T-cell (primary cell): ENCODE results near the gene FAM209B. TPM values are rescaled to one million over a fixed set of nuclear protein-coding genes. Genes with fewer than 3 reads are reported as not detected.

ENCODE experiments used
- ATAC-seq, 4 experiments: fragments of 200-7000 bp in 3 of 4; fragments of 150-1000 bp in 1 of 4; cut with Tn5 transposase; replicated peaks in 1 of 4; 1 replicate in 3 of 4; 2 replicates in 1 of 4; pipeline ENCODE4 v1.10.0; 2021; ENCODE audit warnings: moderate library complexity in 3 of 4, mild to moderate bottlenecking in 2 of 4, moderate number of reproducible peaks in 1 of 4
- CTCF ChIA-PET, 2 donors: fragments of 300-600 bp; sonication (Branson Sonifier 250); formaldehyde crosslinking; loops; one replicate each; lab custom pipeline; 2022; ENCODE audit warnings: antibody characterized with exemption in 2 of 2; lab: Charles Lee
- POLR2A ChIA-PET, 2 donors: fragments of 300-600 bp; sonication (Branson Sonifier 250); formaldehyde crosslinking; loops; one replicate each; lab custom pipeline; 2022; ENCODE audit warnings: antibody characterized with exemption in 2 of 2; lab: Charles Lee
- DNase-seq, 35 experiments: peaks; one replicate each; pipeline versions ENCODE4 v3.0.0 to v3.0.0-alpha.2; 2013 to 2023
- H3K27ac ChIP-seq: one replicate; pipeline ENCODE4 v1.5.1; 2013; ENCODE audit warnings: low read length
- H3K27me3 ChIP-seq, 2 experiments: replicated peaks in 1 of 2; 1 replicate in 1 of 2; 2 replicates in 1 of 2; pipeline versions ENCODE4 v1.6.1 to v1.7.0; 2013; ENCODE audit warnings: low read length in 1 of 2, mixed read lengths in 1 of 2; ENCODE audit not compliant: control insufficient read depth in 2 of 2, insufficient read depth in 2 of 2; ENCODE audit errors: extremely low read depth in 1 of 2
- H3K36me3 ChIP-seq, 2 donors: 1 replicate in 1 of 2; 2 replicates in 1 of 2; pipeline versions ENCODE4 v1.6.1 to v1.7.0; 2013; ENCODE audit warnings: low read length in 1 of 2; ENCODE audit not compliant: control insufficient read depth in 2 of 2, insufficient read depth in 1 of 2; ENCODE audit errors: extremely low read depth in 1 of 2
- H3K4me1 ChIP-seq, 2 experiments: 1 replicate in 1 of 2; 2 replicates in 1 of 2; pipeline versions ENCODE4 v1.6.1 to v1.7.0; 2013; ENCODE audit warnings: low read length in 2 of 2, mixed read lengths in 1 of 2; ENCODE audit not compliant: insufficient read depth in 2 of 2, control insufficient read depth in 1 of 2; ENCODE audit errors: extremely low read depth in 1 of 2
- H3K4me3 ChIP-seq, 2 donors: 1 replicate in 1 of 2; 2 replicates in 1 of 2; pipeline versions ENCODE4 v1.5.1 to v1.7.0; 2013; ENCODE audit warnings: mild to moderate bottlenecking in 2 of 2, low read length in 1 of 2, moderate library complexity in 1 of 2; ENCODE audit not compliant: control insufficient read depth in 1 of 2; ENCODE audit errors: extremely low read depth in 1 of 2
- H3K9me3 ChIP-seq: 2 replicates; pipeline ENCODE4 v1.7.0; 2013
- H3K27ac Mint-ChIP-seq, 2 donors: one replicate each; pipeline ENCODE4 v1.8.0; 2020 to 2021; ENCODE audit warnings: mild to moderate bottlenecking in 2 of 2, mixed read lengths in 2 of 2
- H3K27me3 Mint-ChIP-seq, 2 donors: one replicate each; pipeline ENCODE4 v1.8.0; 2021 to 2022; ENCODE audit warnings: mixed read lengths in 2 of 2
- H3K36me3 Mint-ChIP-seq: one replicate; pipeline ENCODE4 v1.8.0; 2021; ENCODE audit warnings: mixed read lengths
- H3K4me1 Mint-ChIP-seq, 3 donors: one replicate each; pipeline ENCODE4 v1.8.0; 2020 to 2022; ENCODE audit warnings: mixed read lengths in 3 of 3, mild to moderate bottlenecking in 1 of 3
- H3K4me3 Mint-ChIP-seq, 3 donors: one replicate each; pipeline ENCODE4 v1.8.0; 2020 to 2022; ENCODE audit warnings: mild to moderate bottlenecking in 3 of 3, mixed read lengths in 3 of 3, moderate library complexity in 3 of 3
- H3K9me3 Mint-ChIP-seq, 3 donors: one replicate each; pipeline ENCODE4 v1.8.0; 2020 to 2022; ENCODE audit warnings: mixed read lengths in 3 of 3
- WGBS: methylation state at CpG from one replicate; pipeline ENCODE4 v1.1.5; 2013; ENCODE audit warnings: missing lambda C conversion rate; ENCODE audit not compliant: insufficient coverage; 5-methylcytosine and 5-hydroxymethylcytosine counted together
- total RNA-seq, 35 experiments: library from RNA in 6 of 35; stranded (reverse) in 6 of 35; fragments of 120-200 nt in 1 of 35; gene quantifications; one replicate each; pipeline versions ENCODE4 v1.2.1 to v1.2.4 and lab custom pipeline; 2013 to 2026

FAM209B gene
- total RNA-seq, 5 donors from 2014 or later (not counting 1 experiment from before 2014, with no cell fraction given) = 1.8 to 3.3 (median 2.9) TPM

DNA sequence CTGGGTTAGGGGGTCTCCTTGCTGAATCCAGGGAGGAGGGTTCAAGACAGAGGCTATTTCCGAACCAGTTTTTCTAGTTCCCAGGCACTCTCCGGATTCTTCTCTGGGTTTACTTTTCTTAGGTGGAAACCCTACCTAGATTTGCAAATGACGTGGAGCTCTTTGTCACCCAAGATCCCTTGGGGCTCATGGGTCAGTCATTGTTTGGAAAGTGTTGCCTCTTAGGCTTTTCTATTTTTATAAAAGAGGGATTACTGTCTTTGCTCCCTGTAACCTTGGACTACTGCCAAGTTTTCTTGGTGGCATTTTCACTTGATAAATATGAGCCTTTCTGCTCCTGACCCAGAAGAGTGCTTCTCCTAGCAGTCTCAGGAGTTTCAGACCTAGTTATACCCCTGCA lies 33.6 kb downstream of the FAM209B start:
- Mint-ChIP-seq H3K4me1 (no peaks in the 10 kb centered on the region), H3K27me3 (peaks cover 10 to 17% of the 10 kb centered on the region in 2 donors), H3K36me3 (no peaks in the 10 kb centered on the region), H3K27ac (no peak overlapping the region), H3K4me3 (no peak overlapping the region), H3K9me3 (no peaks in the 10 kb centered on the region)
- Histone ChIP-seq H3K9me3 (no peaks in the 10 kb centered on the region), H3K4me3 (no peak overlapping the region), H3K4me1 (no peaks in the 10 kb centered on the region), H3K27me3 (peaks cover 0 to 18% of the 10 kb centered on the region in 2 experiments), H3K36me3 (no peaks in the 10 kb centered on the region), H3K27ac (no peak overlapping the region)
- ChIA-PET CTCF (interaction anchor here in 1 of 2 donors (0.7 kb wide), 1 partner anchor 9 kb away, joined by 5 read pairs; no protein-coding TSS in a partner anchor), POLR2A (no interaction called here)
- DNase-seq (no peak), ATAC-seq (no peak)
- 90% methylated on average over 2 of the region's 3 CpGs for WGBS

DNA sequence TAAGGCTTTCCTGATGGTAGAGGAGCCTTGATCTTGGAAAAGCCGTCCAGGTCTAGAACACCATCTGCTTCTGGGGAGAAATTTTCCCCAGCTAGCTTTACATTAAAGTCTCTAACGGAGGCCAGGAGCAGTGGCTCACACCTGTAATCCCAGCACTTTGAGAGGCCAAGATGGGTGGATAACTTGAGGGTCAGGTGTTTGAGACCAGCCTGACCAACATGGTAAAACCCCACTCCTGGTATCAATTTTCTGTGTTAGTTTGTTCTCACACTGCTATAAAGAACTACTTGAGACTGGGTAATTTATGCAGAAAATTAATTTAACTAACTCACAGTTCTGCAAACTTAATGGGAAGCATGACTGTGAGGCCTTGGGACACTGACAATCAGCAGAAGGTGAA lies 37.8 kb downstream of the FAM209B start:
- Mint-ChIP-seq H3K27ac (no peak overlapping the region), H3K4me3 (no peak overlapping the region), H3K9me3 (no peaks in the 10 kb centered on the region), H3K36me3 (no peaks in the 10 kb centered on the region), H3K27me3 (peaks cover 25 to 34% of the 10 kb centered on the region in 2 donors), H3K4me1 (no peaks in the 10 kb centered on the region)
- DNase-seq (no peak), ATAC-seq (no peak)
- H3K9me3 ChIP-seq = no peaks in the 10 kb centered on the region
- no peaks in the 10 kb centered on the region for H3K36me3 ChIP-seq
- no peaks in the 10 kb centered on the region for H3K4me1 ChIP-seq
- no peak overlapping the region for H3K27ac ChIP-seq
- H3K27me3 ChIP-seq = peaks cover 0 to 18% of the 10 kb centered on the region in 2 experiments
- POLR2A ChIA-PET = no interaction called here
- no CpG with 5 or more reads among the region's 2 CpGs for WGBS
- no peak overlapping the region for H3K4me3 ChIP-seq
- CTCF ChIA-PET = no interaction called here

DNA sequence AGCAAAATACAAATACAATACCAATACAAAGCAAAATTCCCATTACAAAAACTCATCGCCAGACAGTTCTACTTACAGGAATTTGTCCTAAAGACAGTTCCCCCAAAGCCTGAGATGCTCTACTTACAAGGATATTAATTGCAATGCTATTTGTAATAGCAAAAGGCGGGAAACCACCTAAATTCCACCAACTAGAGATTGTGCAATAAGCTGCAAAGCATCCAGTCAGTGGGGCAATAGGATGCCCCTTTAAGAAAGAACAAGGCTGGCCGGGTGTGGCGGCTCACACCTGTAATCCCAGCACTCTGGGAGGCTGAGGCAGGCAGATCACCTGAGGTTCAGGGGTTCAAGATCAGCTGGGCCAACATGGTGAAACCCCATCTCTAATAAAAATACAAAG lies 39.1 kb downstream of the FAM209B start:
- peaks cover 0 to 21% of the 10 kb centered on the region in 2 experiments for H3K27me3 ChIP-seq
- POLR2A ChIA-PET = interaction anchor here in 1 of 2 donors (0.5 kb wide), 1 partner anchor 43 kb away, joined by 5 read pairs; no protein-coding TSS in a partner anchor
- H3K9me3 ChIP-seq = no peaks in the 10 kb centered on the region
- H3K4me1 ChIP-seq = no peaks in the 10 kb centered on the region
- H3K36me3 ChIP-seq = no peaks in the 10 kb centered on the region
- Mint-ChIP-seq H3K9me3 (no peaks in the 10 kb centered on the region), H3K4me3 (no peak overlapping the region), H3K4me1 (no peaks in the 10 kb centered on the region), H3K27me3 (peaks cover 29 to 40% of the 10 kb centered on the region in 2 donors), H3K27ac (no peak overlapping the region), H3K36me3 (no peaks in the 10 kb centered on the region)
- no peak overlapping the region for H3K27ac ChIP-seq
- no peak overlapping the region for H3K4me3 ChIP-seq
- ATAC-seq = no peak
- CTCF ChIA-PET = no interaction called here
- DNase-seq = no peak
- WGBS = 100% methylated on average over 1 of the region's 4 CpGs

DNA sequence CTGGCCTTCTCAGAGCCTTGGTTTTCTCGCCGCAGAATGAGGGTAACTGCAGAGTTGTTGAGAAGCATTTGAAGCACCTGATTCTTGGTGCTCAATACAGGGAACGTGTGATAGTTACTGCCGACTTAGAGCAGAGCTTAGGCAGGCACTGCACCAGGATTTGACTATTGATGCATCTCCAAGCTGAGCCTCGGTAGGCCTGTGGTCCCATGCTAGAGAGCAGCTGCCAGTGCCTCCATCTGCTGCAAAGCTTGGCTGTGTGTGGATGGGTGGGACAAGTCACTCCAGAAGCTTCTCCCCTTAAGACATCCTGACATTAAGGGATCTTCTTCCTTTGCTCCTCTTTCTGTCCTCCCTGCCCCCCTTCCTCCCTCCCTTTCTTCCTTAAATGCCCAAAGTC lies 40.9 kb downstream of the FAM209B start:
- H3K27ac Mint-ChIP-seq = no peak overlapping the region
- ChIA-PET CTCF (no interaction called here), POLR2A (no interaction called here)
- Histone ChIP-seq H3K27ac (no peak overlapping the region), H3K4me3 (no peak overlapping the region), H3K9me3 (no peaks in the 10 kb centered on the region), H3K27me3 (peaks cover 0 to 26% of the 10 kb centered on the region in 2 experiments), H3K36me3 (no peaks in the 10 kb centered on the region), H3K4me1 (no peaks in the 10 kb centered on the region)
- peaks cover 32 to 35% of the 10 kb centered on the region in 2 donors for H3K27me3 Mint-ChIP-seq
- H3K4me1 Mint-ChIP-seq = no peaks in the 10 kb centered on the region
- DNase-seq (no peak), ATAC-seq (peak in 1 of 4 experiments; percentile 29)
- 89% methylated on average over 4 of the region's 5 CpGs for WGBS
- no peaks in the 10 kb centered on the region for H3K9me3 Mint-ChIP-seq
- H3K4me3 Mint-ChIP-seq = no peak overlapping the region
- no peaks in the 10 kb centered on the region for H3K36me3 Mint-ChIP-seq

DNA sequence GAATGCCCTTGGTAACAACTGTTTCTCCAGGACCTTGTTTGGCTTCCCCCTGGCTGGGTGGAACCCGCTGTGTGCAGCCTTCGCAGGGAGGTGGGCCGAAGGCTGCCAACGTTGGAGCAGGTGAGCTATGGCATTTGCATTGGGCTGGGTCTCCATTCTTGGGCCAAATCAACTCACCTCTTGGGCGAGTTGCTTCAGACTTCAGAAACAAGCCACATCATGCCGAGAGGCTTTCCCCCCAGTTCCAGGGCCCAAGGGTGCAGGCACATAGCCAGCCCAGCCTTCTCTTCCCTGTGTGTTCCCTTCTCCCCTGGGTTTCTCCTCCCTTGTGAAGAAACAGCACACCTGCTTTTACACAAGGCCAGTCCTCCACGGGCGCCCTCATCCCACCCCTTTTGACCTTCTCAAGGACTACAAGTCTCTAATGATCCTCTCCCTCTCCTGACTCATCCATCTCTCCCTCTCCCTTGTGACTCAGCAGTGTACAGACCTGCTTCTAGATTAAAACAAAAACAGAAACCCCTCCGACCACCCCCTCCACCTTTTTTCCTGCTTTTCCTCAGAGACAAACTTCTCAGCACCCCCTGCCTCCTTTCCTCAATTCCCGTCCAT lies 41.6 kb downstream of the FAM209B start:
- POLR2A ChIA-PET = no interaction called here

DNA sequence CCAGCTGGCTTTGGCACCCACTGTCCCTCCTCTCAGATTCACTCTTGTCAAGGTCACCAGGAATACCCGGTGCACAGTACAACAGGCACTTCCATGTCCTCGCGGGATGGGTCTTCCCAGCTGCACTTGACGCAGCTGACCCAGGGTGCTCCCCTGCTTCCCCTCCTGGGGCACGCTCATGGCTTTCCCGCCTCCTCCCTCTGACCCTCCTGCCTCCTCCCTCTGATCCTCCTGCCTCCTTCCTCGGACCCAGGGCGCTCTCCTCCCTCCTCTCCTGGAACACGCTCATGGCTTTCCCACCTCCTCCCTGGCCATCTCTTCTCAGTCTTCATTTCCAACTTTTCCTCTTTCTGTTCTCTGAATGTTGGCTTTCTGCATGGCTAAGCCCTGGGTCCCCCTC lies 42.1 kb downstream of the FAM209B start:
- CTCF ChIA-PET = interaction anchor here in 1 of 2 donors (0.5 kb wide), 1 partner anchor 8 kb away, joined by 5 read pairs; no protein-coding TSS in a partner anchor
- Histone ChIP-seq H3K27ac (no peak overlapping the region), H3K36me3 (no peaks in the 10 kb centered on the region), H3K27me3 (peaks cover 0 to 26% of the 10 kb centered on the region in 2 experiments), H3K4me3 (no peak overlapping the region), H3K4me1 (no peaks in the 10 kb centered on the region), H3K9me3 (no peaks in the 10 kb centered on the region)
- POLR2A ChIA-PET = no interaction called here
- DNase-seq = no peak
- no peak overlapping the region for H3K4me3 Mint-ChIP-seq
- no peak for ATAC-seq
- H3K9me3 Mint-ChIP-seq = no peaks in the 10 kb centered on the region
- H3K27ac Mint-ChIP-seq = no peak overlapping the region
- H3K4me1 Mint-ChIP-seq = no peaks in the 10 kb centered on the region
- WGBS = 87% methylated on average over 9 of the region's 9 CpGs
- no peaks in the 10 kb centered on the region for H3K36me3 Mint-ChIP-seq
- H3K27me3 Mint-ChIP-seq = peaks cover 26 to 31% of the 10 kb centered on the region in 2 donors

More for the DNA sequence above, 41.6 kb downstream of the FAM209B start:
- no peak overlapping the region for H3K4me3 Mint-ChIP-seq
- no peak overlapping the region for H3K27ac ChIP-seq
- H3K27me3 Mint-ChIP-seq = peaks cover 32 to 35% of the 10 kb centered on the region in 2 donors
- H3K4me3 ChIP-seq = no peak overlapping the region
- no peaks in the 10 kb centered on the region for H3K36me3 ChIP-seq
- no peaks in the 10 kb centered on the region for H3K4me1 ChIP-seq
- no peaks in the 10 kb centered on the region for H3K36me3 Mint-ChIP-seq
- H3K27ac Mint-ChIP-seq = no peak overlapping the region
- CTCF ChIA-PET = no interaction called here
- H3K27me3 ChIP-seq = peaks cover 0 to 27% of the 10 kb centered on the region in 2 experiments
- WGBS = 75% methylated on average over 10 of the region's 10 CpGs
- DNase-seq (no peak), ATAC-seq (no peak)
- no peaks in the 10 kb centered on the region for H3K4me1 Mint-ChIP-seq
- no peaks in the 10 kb centered on the region for H3K9me3 ChIP-seq
- no peaks in the 10 kb centered on the region for H3K9me3 Mint-ChIP-seq
